SK-N-DZ (cell line): ENCODE data around the gene SH3YL1.

ENCODE experiments used
- DNase-seq: peaks from one replicate; pipeline ENCODE4 v3.0.0-alpha.2; 2015; ENCODE audit warnings: low spot score

SH3YL1 gene

GRCh38 chr2:223971-224760, 39.7 kb downstream of the SH3YL1 start:
- DNase-seq, result no peak

- no peak for DNase-seq
Observed at GRCh38 chr2:223451-223850, 40.4 kb downstream of the SH3YL1 start.

- DNase-seq, result no peak
Observed at GRCh38 chr2:216068-216467, 47.8 kb downstream of the SH3YL1 start.

GRCh38 chr2:213932-214693, 49.7 kb downstream of the SH3YL1 start:
- no peak for DNase-seq

- no peak for DNase-seq
Observed at GRCh38 chr2:211486-212184, 52.2 kb downstream of the SH3YL1 start.

GRCh38 chr2:210660-211059, 53.2 kb downstream of the SH3YL1 start:
- DNase-seq, result peak; percentile 18

- DNase-seq, result no peak
Observed at GRCh38 chr2:209470-209869, 54.4 kb downstream of the SH3YL1 start.

- no peak for DNase-seq
Observed at GRCh38 chr2:208335-208734, 55.5 kb downstream of the SH3YL1 start.

GRCh38 chr2:203984-204383, 59.8 kb downstream of the SH3YL1 start:
- DNase-seq, result no peak

GRCh38 chr2:203401-203800, 60.4 kb downstream of the SH3YL1 start:
- DNase-seq, result no peak

- DNase-seq, result no peak
Observed at GRCh38 chr2:202945-203344, 60.9 kb downstream of the SH3YL1 start.

- no peak for DNase-seq
Observed at GRCh38 chr2:201648-202433, 62.0 kb downstream of the SH3YL1 start.

- no peak for DNase-seq
Observed at GRCh38 chr2:199041-199966, 64.5 kb downstream of the SH3YL1 start.

GRCh38 chr2:196406-196805, 67.4 kb downstream of the SH3YL1 start:
- DNase-seq, result no peak

GRCh38 chr2:195932-196331, 67.9 kb downstream of the SH3YL1 start:
- DNase-seq, result no peak

GRCh38 chr2:193141-193671, 70.6 kb downstream of the SH3YL1 start:
- no peak for DNase-seq

GRCh38 chr2:191311-192190, 72.3 kb downstream of the SH3YL1 start:
- DNase-seq, result no peak

- DNase-seq, result no peak
Observed at GRCh38 chr2:187825-188224, 76.0 kb downstream of the SH3YL1 start.

GRCh38 chr2:185221-185620, 78.6 kb downstream of the SH3YL1 start:
- no peak for DNase-seq
